IMR-90 (cell line): Measurements from ENCODE around the gene TBC1D30. TPM values are rescaled to one million over a fixed set of nuclear protein-coding genes. Genes with fewer than 3 reads are reported as not detected.

ENCODE experiments used
- ATAC-seq: fragments of 200-7000 bp; cut with Tn5 transposase; 2 replicates; pipeline ENCODE4 v1.9.1; 2020; ENCODE audit warnings: low read depth, mild to moderate bottlenecking, moderate library complexity
- BruUV-seq: library from RNA; stranded (reverse); fragments of 400-500 nt; replicated peaks from 2 replicates; lab custom pipeline; 2021; lab: Mats Ljungman, UMichigan
- CTCF ChIA-PET: fragments of 300-600 bp; formaldehyde crosslinking; extraction: SDS; loops from one replicate; lab custom pipeline; 2021; ENCODE audit warnings: antibody characterized with exemption; lab: Yijun Ruan, JAX
- POLR2A ChIA-PET: fragments of 300-600 bp; sonication (Branson Sonifier 250); formaldehyde crosslinking; loops from one replicate; lab custom pipeline; 2022; ENCODE audit warnings: antibody characterized with exemption; ENCODE audit not compliant: unreplicated experiment; lab: Charles Lee
- DNase-seq: peaks from one replicate; pipeline ENCODE4 v3.0.0; 2013
- H2AFZ ChIP-seq: replicated peaks from 2 replicates; pipeline ENCODE3; 2013; ENCODE audit warnings: low read length, mild to moderate bottlenecking; ENCODE audit not compliant: poor library complexity
- H2AK5ac ChIP-seq: 2 replicates; pipeline ENCODE4 v1.6.1; 2013; ENCODE audit warnings: low read depth, low read length, inconsistent platforms
- H2AK9ac ChIP-seq: replicated peaks from 2 replicates; pipeline ENCODE3; 2013; ENCODE audit warnings: mild to moderate bottlenecking, low read depth, low read length, moderate library complexity; ENCODE audit not compliant: poor library complexity
- H2BK120ac ChIP-seq: 2 replicates; pipeline ENCODE4 v1.6.1; 2013; ENCODE audit warnings: low read depth, low read length, inconsistent platforms
- H2BK15ac ChIP-seq: 3 replicates; pipeline ENCODE4 v1.6.1; 2013; ENCODE audit warnings: low read depth, low read length, inconsistent platforms
- H2BK20ac ChIP-seq: 2 replicates; pipeline ENCODE4 v1.6.1; 2013; ENCODE audit warnings: low read depth, mild to moderate bottlenecking, inconsistent platforms, low read length, moderate library complexity
- H2BK5ac ChIP-seq: 2 replicates; pipeline ENCODE4 v1.6.1; 2013; ENCODE audit warnings: mild to moderate bottlenecking, low read depth, low read length, inconsistent platforms; ENCODE audit not compliant: poor library complexity, severe bottlenecking
- H3K14ac ChIP-seq: replicated peaks from 2 replicates; pipeline ENCODE4 v1.6.1; 2013; ENCODE audit warnings: low read depth, low read length, inconsistent platforms
- H3K18ac ChIP-seq: 2 replicates; pipeline ENCODE4 v1.6.1; 2013; ENCODE audit warnings: low read depth, low read length, control low read depth
- H3K23ac ChIP-seq: 2 replicates; pipeline ENCODE4 v1.6.1; 2013; ENCODE audit warnings: low read depth, low read length, inconsistent platforms
- H3K27ac ChIP-seq: 2 replicates; pipeline ENCODE4 v1.5.1; 2013; ENCODE audit warnings: mild to moderate bottlenecking, control low read depth, low read length; ENCODE audit not compliant: insufficient read depth
- H3K27me3 ChIP-seq: 2 replicates; pipeline ENCODE4 v1.6.1; 2013; ENCODE audit warnings: low read length; ENCODE audit not compliant: control insufficient read depth, insufficient read depth
- H3K36me3 ChIP-seq: 2 replicates; pipeline ENCODE4 v1.6.1; 2013; ENCODE audit warnings: low read length, mixed read lengths; ENCODE audit not compliant: control insufficient read depth, insufficient read depth
- H3K4ac ChIP-seq: 2 replicates; pipeline ENCODE4 v1.6.1; 2013; ENCODE audit warnings: low read depth, low read length, inconsistent platforms
- H3K4me1 ChIP-seq: 2 replicates; pipeline ENCODE4 v1.6.1; 2013; ENCODE audit warnings: low read length, mixed read lengths; ENCODE audit not compliant: control insufficient read depth, insufficient read depth
- H3K4me2 ChIP-seq: 2 replicates; pipeline ENCODE4 v1.6.1; 2013; ENCODE audit warnings: low read depth, mild to moderate bottlenecking, control low read depth, low read length, moderate library complexity
- H3K4me3 ChIP-seq: 2 replicates; pipeline ENCODE4 v1.5.1; 2013; ENCODE audit warnings: low read depth, mild to moderate bottlenecking, control low read depth, low read length, moderate library complexity; ENCODE audit not compliant: insufficient read depth
- H3K56ac ChIP-seq: 2 replicates; pipeline ENCODE4 v1.6.1; 2013; ENCODE audit warnings: low read length, inconsistent platforms; ENCODE audit not compliant: insufficient read depth; ENCODE audit errors: extremely low read depth
- H3K79me1 ChIP-seq, 2 experiments: 2 replicates each; pipeline ENCODE4 v1.6.1; 2013; ENCODE audit warnings: low read length in 2 of 2, inconsistent platforms in 1 of 2, low read depth in 1 of 2
- H3K9ac ChIP-seq: 2 replicates; pipeline ENCODE4 v1.6.1; 2013; ENCODE audit warnings: low read depth, low read length, control low read depth
- H3K9me1 ChIP-seq: 2 replicates; pipeline ENCODE4 v1.6.1; 2013; ENCODE audit warnings: low read length, inconsistent platforms; ENCODE audit not compliant: insufficient read depth
- H3K9me3 ChIP-seq: 2 replicates; pipeline ENCODE4 v1.6.1; 2013; ENCODE audit warnings: low read length; ENCODE audit not compliant: control insufficient read depth, insufficient read depth
- H4K20me1 ChIP-seq: 2 replicates; pipeline ENCODE4 v1.6.1; 2013; ENCODE audit warnings: low read length, inconsistent platforms; ENCODE audit not compliant: insufficient read depth
- H4K5ac ChIP-seq: 2 replicates; pipeline ENCODE4 v1.6.1; 2013; ENCODE audit warnings: mild to moderate bottlenecking, low read depth, low read length, control low read depth
- H4K8ac ChIP-seq, 2 experiments: 2 replicates each; pipeline ENCODE4 v1.6.1; 2013; ENCODE audit warnings: low read depth in 2 of 2, low read length in 2 of 2, control low read depth in 1 of 2, inconsistent platforms in 1 of 2
- H4K91ac ChIP-seq: 2 replicates; pipeline ENCODE4 v1.6.1; 2013; ENCODE audit warnings: low read depth, low read length, inconsistent platforms; ENCODE audit not compliant: insufficient read depth
- MAZ ChIP-seq: IDR thresholded peaks from 2 replicates; pipeline ENCODE4 v1.6.1; 2012; ENCODE audit warnings: low read depth, mild to moderate bottlenecking, low read length, improper control_type of control experiment, moderate library complexity, borderline replicate concordance
- WGBS, 2 experiments: methylation state at CpG; one replicate each; pipeline versions ENCODE4 v1.1.5 to v1.1.7; 2013; ENCODE audit warnings: missing lambda C conversion rate in 2 of 2; ENCODE audit not compliant: insufficient read length in 1 of 2; ENCODE audit errors: extremely low coverage in 2 of 2; 5-methylcytosine and 5-hydroxymethylcytosine counted together
- dilution Hi-C: fragments of 300-500 bp; cut with HindIII; formaldehyde crosslinking; loops from one replicate; pipeline ENCODE4 v1.14.3; 2018; ENCODE audit warnings: low sequenced_read_pairs; ENCODE audit not compliant: unreplicated experiment
- in situ Hi-C: fragments of 300-500 bp; cut with MboI; formaldehyde crosslinking; loops from 3 replicates; pipeline ENCODE4 v1.14.3; 2019; ENCODE audit warnings: low sequenced_read_pairs, inconsistent platforms, mixed read lengths
- intact Hi-C: fragments of 100-400 bp; cut with micrococcal nuclease; formaldehyde crosslinking; loops from 2 replicates; pipeline ENCODE4 v1.10.0; 2022
- polyA plus RNA-seq, 3 experiments: library from polyadenylated mRNA; depleted of rRNA; stranded (reverse); fragments of >200 nt; gene quantifications; 2 replicates each; pipeline ENCODE4 v1.2.3, GENCODE V29; 2012; ENCODE audit warnings: low replicate concordance in 1 of 3
- total RNA-seq: library from RNA; depleted of rRNA; stranded (reverse); fragments of >200 nt; gene quantifications from 2 replicates; pipeline ENCODE4 v1.2.3, GENCODE V29; 2012

The TBC1D30 gene
- total and polyA plus RNA-seq, 2 of the 4 experiments (the other 2 are of a cell fraction) = 0.18 to 0.24 TPM

- WGBS, 2 experiments = 60% methylated on average over 5 of the region's 17 CpGs; no CpG with 5 or more reads in 1 of the 2 experiments
- Histone ChIP-seq H3K79me1 (no peaks in the 10 kb centered on the region), H2AK9ac (no peak overlapping the region), H3K56ac (no peak overlapping the region), H3K4me2 (no peak overlapping the region), H4K8ac (no peak overlapping the region), H3K4ac (no peak overlapping the region), H4K20me1 (no peaks in the 10 kb centered on the region), H3K14ac (no peak overlapping the region), H3K23ac (no peak overlapping the region), H3K27ac (no peak overlapping the region), H2BK15ac (no peak overlapping the region), H3K4me1 (no peaks in the 10 kb centered on the region), H3K36me3 (no peaks in the 10 kb centered on the region), H2BK5ac (no peak overlapping the region), H3K27me3 (peaks cover 30% of the 10 kb centered on the region), H4K91ac (no peak overlapping the region), H3K9me1 (no peaks in the 10 kb centered on the region), H4K5ac (no peak overlapping the region), H3K18ac (no peak overlapping the region), H3K9ac (no peak overlapping the region), H2AK5ac (no peak overlapping the region), H3K9me3 (peaks cover 2% of the 10 kb centered on the region; the same call in 1 of the 2 replicates), H2BK20ac (no peak overlapping the region), H2BK120ac (no peak overlapping the region), H3K4me3 (no peak overlapping the region), H2AFZ (peak overlapping the region; percentile 32)
- dilution Hi-C loops (no loop called here), intact Hi-C loops (no loop called here), in situ Hi-C loops (loop anchor here (25.0 kb wide), 3 partner anchors 362 to 1137 kb away; no protein-coding TSS in a partner anchor)
- ATAC-seq (no peak), DNase-seq (no peak)
- BruUV-seq = no TSS peak
- TF ChIP-seq MAZ = no peak
- CTCF ChIA-PET = interaction anchor here (0.6 kb wide), 1 partner anchor 79 kb away, joined by 4 read pairs; no protein-coding TSS in a partner anchor
- POLR2A ChIA-PET = no interaction called here
These were observed 50.7 kb downstream of the TBC1D30 start for GRCh38 chr12:64875186-64875585.
